A549 (cell line): ENCODE data around the gene DUOX1. TPM values are rescaled to one million over a fixed set of nuclear protein-coding genes. Genes with fewer than 3 reads are reported as not detected.
"Not testable (repeated sequence)": the region's sequence is repeated elsewhere in the genome, so short reads cannot be mapped to it uniquely, and the experiment has no call there.

Experiments
- ATAC-seq, 2 experiments: fragments of 200-7000 bp in 1 of 2; fragments of >200 bp in 1 of 2; cut with Nextera tagmentation in 1 of 2; cut with Tn5 transposase in 1 of 2; 3 replicates each; pipeline versions ENCODE4 v1.8.0 to v1.9.1; 2018 to 2020; ENCODE audit warnings: mild to moderate bottlenecking in 1 of 2, moderate library complexity in 1 of 2
- CTCF ChIA-PET: fragments of 300-600 bp; sonication (Branson Sonifier 250); formaldehyde crosslinking; extraction: SDS; loops from one replicate; lab custom pipeline; 2021; ENCODE audit warnings: antibody characterized with exemption, inconsistent platforms; lab: Yijun Ruan, JAX
- POLR2A ChIA-PET: fragments of 350-600 bp; formaldehyde crosslinking; extraction: SDS; loops from one replicate; lab custom pipeline; 2021; ENCODE audit warnings: antibody characterized with exemption, inconsistent platforms; lab: Yijun Ruan, JAX
- DNase-seq, 2 experiments: peaks; one replicate each; pipeline versions ENCODE4 v3.0.0 to v3.0.0-alpha.2; 2011 to 2016; ENCODE audit warnings: low read depth in 1 of 2, low spot score in 1 of 2
- FAIRE-seq: peaks from 2 replicates; lab custom pipeline; 2011; peaks lifted over from hg19 to GRCh38; lab: Jason Lieb, UNC
- H3K27ac ChIP-seq, 2 experiments: fragments of >200 bp; sonication (Bioruptor Twin); formaldehyde crosslinking; 3 replicates each; pipeline ENCODE4 v1.5.1; 2016 to 2017
- H3K4me1 ChIP-seq: fragments of >200 bp; sonication (Bioruptor Twin); formaldehyde crosslinking; 3 replicates; pipeline ENCODE4 v1.6.1; 2016
- H3K4me2 ChIP-seq: fragments of >200 bp; sonication (Bioruptor Twin); formaldehyde crosslinking; 3 replicates; pipeline ENCODE4 v1.6.1; 2016
- H3K4me3 ChIP-seq: fragments of >200 bp; sonication (Bioruptor Twin); formaldehyde crosslinking; 3 replicates; pipeline ENCODE4 v1.5.1; 2016
- H3K9me3 ChIP-seq: fragments of >200 bp; sonication (Bioruptor Twin); formaldehyde crosslinking; 3 replicates; pipeline ENCODE4 v1.6.1; 2016
- ATOH8 ChIP-seq: fragments of 250-450 bp; sonication (Bioruptor Pico); IDR thresholded peaks from 2 replicates; pipeline ENCODE4 v1.5.0; 2020; ENCODE audit warnings: low read depth, mild to moderate bottlenecking, moderate library complexity
- BCL3 ChIP-seq: fragments of >200 bp; sonication (Bioruptor Twin); formaldehyde crosslinking; IDR thresholded peaks from 3 replicates; pipeline ENCODE4 v1.6.1; 2016
- EP300 ChIP-seq, 2 experiments: fragments of >200 bp; sonication (Bioruptor Twin); formaldehyde crosslinking; IDR thresholded peaks; 2 replicates in 1 of 2; 3 replicates in 1 of 2; pipeline ENCODE4 v1.6.1; 2016 to 2017
- GATA3 ChIP-seq: IDR thresholded peaks from 2 replicates; pipeline ENCODE4 v1.6.1; 2012; ENCODE audit warnings: borderline replicate concordance
- HES2 ChIP-seq: fragments of >200 bp; sonication (Bioruptor Twin); formaldehyde crosslinking; IDR thresholded peaks from 2 replicates; pipeline ENCODE4 v1.6.1; 2016
- HEYL ChIP-seq: fragments of 250-450 bp; sonication (Bioruptor Pico); IDR thresholded peaks from 2 replicates; pipeline ENCODE4 v1.8.0; 2021; ENCODE audit warnings: mild to moderate bottlenecking, moderate library complexity
- KDM5A ChIP-seq: fragments of 200-600 bp; sonication (generic); IDR thresholded peaks from 2 replicates; pipeline ENCODE4 v1.6.1; 2016; ENCODE audit warnings: antibody characterized with exemption, mild to moderate bottlenecking
- NPAS2 ChIP-seq: fragments of 250-450 bp; sonication (Bioruptor Pico); IDR thresholded peaks from 2 replicates; pipeline ENCODE4 v1.8.0; 2022; ENCODE audit warnings: mild to moderate bottlenecking, moderate library complexity, borderline replicate concordance
- PBX3 ChIP-seq: IDR thresholded peaks from 2 replicates; pipeline ENCODE4 v1.6.1; 2012
- PHF8 ChIP-seq: fragments of 200-600 bp; sonication (generic); IDR thresholded peaks from 2 replicates; pipeline ENCODE4 v1.6.1; 2016; ENCODE audit warnings: low read depth, mild to moderate bottlenecking, antibody characterized with exemption, moderate library complexity, borderline replicate concordance
- RAD21 ChIP-seq, 2 experiments: fragments of >200 bp in 1 of 2; sonication (Bioruptor Twin) in 1 of 2; formaldehyde crosslinking in 1 of 2; IDR thresholded peaks in 1 of 2; conservative IDR thresholded peaks in 1 of 2; 2 replicates in 1 of 2; 3 replicates in 1 of 2; pipeline ENCODE4 v1.6.1; 2012 to 2018; ENCODE audit warnings: inconsistent platforms in 1 of 2
- ZNF302 ChIP-seq: fragments of 250-450 bp; sonication (Bioruptor Pico); IDR thresholded peaks from 2 replicates; pipeline ENCODE4 v1.9.0; 2021; ENCODE audit warnings: inconsistent platforms, mild to moderate bottlenecking, moderate library complexity
- WGBS: methylation state at CpG from one replicate; pipeline ENCODE4 v1.1.6; 2017; ENCODE audit errors: missing lambda C conversion rate; 5-methylcytosine and 5-hydroxymethylcytosine counted together
- polyA plus RNA-seq, 4 experiments: library from polyadenylated mRNA; depleted of rRNA in 3 of 4; stranded (reverse); fragments of >200 nt; fragmentation: RNase III in 1 of 4; extraction: RNeasy Plus Mini Kit Qiagen cat#74134 plus additional on column Dnase treatment in 1 of 4; gene quantifications; 2 replicates in 3 of 4; 3 replicates in 1 of 4; pipeline ENCODE4 v1.2.3, GENCODE V29; 2011 to 2017
- TF ChIP-seq, protein P1 (sequence below): fragments of 150-350 bp; IDR thresholded peaks from 2 replicates; pipeline ENCODE4 v1.6.1; 2014; ENCODE audit warnings: low read depth, mild to moderate bottlenecking, low read length
- TF ChIP-seq, protein P2 (sequence below): fragments of 200-600 bp; sonication (generic); IDR thresholded peaks from 2 replicates; pipeline ENCODE4 v1.6.1; 2016; ENCODE audit warnings: antibody characterized with exemption, mild to moderate bottlenecking, moderate library complexity
- TF ChIP-seq, protein P3 (sequence below): fragments of 450-650 bp; IDR thresholded peaks from 2 replicates; pipeline ENCODE4 v1.6.1; 2014; ENCODE audit warnings: antibody characterized with exemption

DUOX1 gene
- polyA plus RNA-seq, 2 of the 4 experiments (the other 2 are of a cell fraction) = not detected

- Histone ChIP-seq H3K4me2 (no peak overlapping the region), H3K27ac (no peak overlapping the region), H3K9me3 (no peaks in the 10 kb centered on the region), H3K4me3 (no peak overlapping the region), H3K4me1 (no peaks in the 10 kb centered on the region)
- TF ChIP-seq BCL3 (no peak), PHF8 (no peak), EP300 (IDR thresholded peaks at IDR 0.05) (no peak), KDM5A (no peak)
- TF ChIP-seq, protein P1, sequence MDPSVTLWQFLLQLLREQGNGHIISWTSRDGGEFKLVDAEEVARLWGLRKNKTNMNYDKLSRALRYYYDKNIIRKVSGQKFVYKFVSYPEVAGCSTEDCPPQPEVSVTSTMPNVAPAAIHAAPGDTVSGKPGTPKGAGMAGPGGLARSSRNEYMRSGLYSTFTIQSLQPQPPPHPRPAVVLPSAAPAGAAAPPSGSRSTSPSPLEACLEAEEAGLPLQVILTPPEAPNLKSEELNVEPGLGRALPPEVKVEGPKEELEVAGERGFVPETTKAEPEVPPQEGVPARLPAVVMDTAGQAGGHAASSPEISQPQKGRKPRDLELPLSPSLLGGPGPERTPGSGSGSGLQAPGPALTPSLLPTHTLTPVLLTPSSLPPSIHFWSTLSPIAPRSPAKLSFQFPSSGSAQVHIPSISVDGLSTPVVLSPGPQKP = no peak
- WGBS = 72% methylated on average over 9 of the region's 12 CpGs
- DNase-seq (no peak), FAIRE-seq (no peak), ATAC-seq (no peak)
- ChIA-PET POLR2A (no interaction called here), CTCF (interaction anchor here (0.6 to 1.2 kb wide), 3 partner anchors 13 to 223 kb away, joined by 3 to 4 read pairs (median 3); partner anchors contain the start of genes DUOX2 and DUOXA2)
Measured at GRCh38 chr15:45101749-45102148, 28.0 kb upstream of the DUOX1 start.

- no peak for ATAC-seq
- CTCF ChIA-PET = interaction anchor here (1.0 to 1.2 kb wide), 2 partner anchors 12 to 16 kb away, joined by 3 to 4 read pairs; partner anchors contain the start of genes DUOX2 and DUOXA2
- 33% methylated on average over 1 of the region's 6 CpGs for WGBS
- FAIRE-seq = no peak
- no peak overlapping the region for H3K4me2 ChIP-seq
- H3K9me3 ChIP-seq = no peaks in the 10 kb centered on the region
- POLR2A ChIA-PET = no interaction called here
- H3K27ac ChIP-seq = no peak overlapping the region
- no peak overlapping the region for H3K4me3 ChIP-seq
- DNase-seq = no peak
- H3K4me1 ChIP-seq = no peaks in the 10 kb centered on the region
- TF ChIP-seq HEYL (CRISPR knock-in tag) (no peak), BCL3 (no peak), NPAS2 (CRISPR knock-in tag) (no peak), PBX3 (no peak), GATA3 (no peak), ZNF302 (no peak), PHF8 (no peak), ATOH8 (CRISPR knock-in tag) (no peak), RAD21 (conservative IDR thresholded peaks at IDR 0.05 in 1 of 2, IDR thresholded peaks at IDR 0.05 in 1 of 2) (no peak), HES2 (no peak)
- TF ChIP-seq, protein P2, sequence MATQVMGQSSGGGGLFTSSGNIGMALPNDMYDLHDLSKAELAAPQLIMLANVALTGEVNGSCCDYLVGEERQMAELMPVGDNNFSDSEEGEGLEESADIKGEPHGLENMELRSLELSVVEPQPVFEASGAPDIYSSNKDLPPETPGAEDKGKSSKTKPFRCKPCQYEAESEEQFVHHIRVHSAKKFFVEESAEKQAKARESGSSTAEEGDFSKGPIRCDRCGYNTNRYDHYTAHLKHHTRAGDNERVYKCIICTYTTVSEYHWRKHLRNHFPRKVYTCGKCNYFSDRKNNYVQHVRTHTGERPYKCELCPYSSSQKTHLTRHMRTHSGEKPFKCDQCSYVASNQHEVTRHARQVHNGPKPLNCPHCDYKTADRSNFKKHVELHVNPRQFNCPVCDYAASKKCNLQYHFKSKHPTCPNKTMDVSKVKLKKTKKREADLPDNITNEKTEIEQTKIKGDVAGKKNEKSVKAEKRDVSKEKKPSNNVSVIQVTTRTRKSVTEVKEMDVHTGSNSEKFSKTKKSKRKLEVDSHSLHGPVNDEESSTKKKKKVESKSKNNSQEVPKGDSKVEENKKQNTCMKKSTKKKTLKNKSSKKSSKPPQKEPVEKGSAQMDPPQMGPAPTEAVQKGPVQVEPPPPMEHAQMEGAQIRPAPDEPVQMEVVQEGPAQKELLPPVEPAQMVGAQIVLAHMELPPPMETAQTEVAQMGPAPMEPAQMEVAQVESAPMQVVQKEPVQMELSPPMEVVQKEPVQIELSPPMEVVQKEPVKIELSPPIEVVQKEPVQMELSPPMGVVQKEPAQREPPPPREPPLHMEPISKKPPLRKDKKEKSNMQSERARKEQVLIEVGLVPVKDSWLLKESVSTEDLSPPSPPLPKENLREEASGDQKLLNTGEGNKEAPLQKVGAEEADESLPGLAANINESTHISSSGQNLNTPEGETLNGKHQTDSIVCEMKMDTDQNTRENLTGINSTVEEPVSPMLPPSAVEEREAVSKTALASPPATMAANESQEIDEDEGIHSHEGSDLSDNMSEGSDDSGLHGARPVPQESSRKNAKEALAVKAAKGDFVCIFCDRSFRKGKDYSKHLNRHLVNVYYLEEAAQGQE = no peak
- TF ChIP-seq, protein P3, sequence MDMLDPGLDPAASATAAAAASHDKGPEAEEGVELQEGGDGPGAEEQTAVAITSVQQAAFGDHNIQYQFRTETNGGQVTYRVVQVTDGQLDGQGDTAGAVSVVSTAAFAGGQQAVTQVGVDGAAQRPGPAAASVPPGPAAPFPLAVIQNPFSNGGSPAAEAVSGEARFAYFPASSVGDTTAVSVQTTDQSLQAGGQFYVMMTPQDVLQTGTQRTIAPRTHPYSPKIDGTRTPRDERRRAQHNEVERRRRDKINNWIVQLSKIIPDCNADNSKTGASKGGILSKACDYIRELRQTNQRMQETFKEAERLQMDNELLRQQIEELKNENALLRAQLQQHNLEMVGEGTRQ = no peak
Measured at GRCh38 chr15:45102226-45102625, 27.6 kb upstream of the DUOX1 start.

DNA sequence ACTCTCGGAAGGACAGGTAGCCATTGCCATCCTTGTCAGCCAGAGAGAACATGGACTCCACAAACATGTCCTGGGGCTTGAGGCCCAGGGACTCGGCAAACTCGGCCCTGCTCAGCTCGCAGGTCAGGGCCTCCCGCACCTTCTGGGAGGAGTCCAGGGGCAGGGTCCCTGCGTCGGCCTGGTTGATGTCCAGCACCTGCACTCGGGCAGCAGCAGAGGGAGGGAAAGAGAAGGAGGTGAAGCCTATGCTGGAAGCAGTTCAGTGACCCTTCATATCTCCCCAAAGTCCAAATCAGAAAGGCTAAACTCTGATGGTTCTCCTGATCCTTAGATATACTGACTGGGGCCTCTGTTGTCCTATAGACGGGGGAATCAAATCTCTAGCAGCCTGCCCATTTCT, 25.6 kb upstream of the DUOX1 start:
- H3K27ac ChIP-seq, FAIRE-seq, H3K9me3 ChIP-seq, CTCF ChIA-PET, H3K4me2 ChIP-seq, H3K4me3 ChIP-seq, DNase-seq, POLR2A ChIA-PET, ATAC-seq, H3K4me1 ChIP-seq: not testable (repeated sequence)
- WGBS = 60% methylated on average over 6 of the region's 9 CpGs
